ENCODE results near the gene ASB3. TPM values are rescaled to one million over a fixed set of nuclear protein-coding genes. Genes with fewer than 3 reads are reported as not detected.

The ASB3 gene
- polyA plus RNA-seq, 1 donor (not counting 4 experiments of a cell fraction or from before 2014, with no cell fraction given) = 16.6 TPM

- peaks cover 0 to 2% of the 10 kb centered on the region in 2 experiments for H3K36me3 ChIP-seq (ENCODE audit: control insufficient read depth in 2 of 2, extremely low read depth in 1 of 2, insufficient read depth in 2 of 2, low read length in 2 of 2)
- TF ChIP-seq EZH2 (IDR thresholded peaks at IDR 0.05; ENCODE audit: low read length) = no peak
- no peak for TF ChIP-seq CTCF (optimal IDR thresholded peaks at IDR 0.05 in 1 of 3, IDR thresholded peaks at IDR 0.05 in 1 of 3, conservative IDR thresholded peaks at IDR 0.05 in 1 of 3; ENCODE audit: extremely low read depth in 1 of 3, insufficient read depth in 2 of 3, low read length in 3 of 3)
- H3K27me3 ChIP-seq (ENCODE audit: control insufficient read depth, extremely low read depth, insufficient read depth, low read length) = no peaks in the 10 kb centered on the region
- FAIRE-seq (no peak), DNase-seq (ENCODE audit: low read depth, low spot score) (no peak)
- H4K20me1 ChIP-seq (ENCODE audit: control insufficient read depth, extremely low read depth, insufficient read depth, low read length) = no peaks in the 10 kb centered on the region
- no peaks in the 10 kb centered on the region for H3K9me1 ChIP-seq (ENCODE audit: control insufficient read depth, extremely low read depth, insufficient read depth, low read length)
- H3K27ac ChIP-seq (ENCODE audit: control insufficient read depth, insufficient read depth, low read length) = no peak overlapping the region
- dilution Hi-C loops (cut with MboI; ENCODE audit: extremely low pct_ligation_motif_present, low sequenced_read_pairs) = no loop called here
- H3K9ac ChIP-seq (ENCODE audit: control insufficient read depth, extremely low read depth, insufficient read depth, low read length) = no peak overlapping the region
- H3K9me3 ChIP-seq (ENCODE audit: control insufficient read depth, low read depth, low read length) = no peaks in the 10 kb centered on the region
- no peaks in the 10 kb centered on the region for H3K4me1 ChIP-seq (ENCODE audit: control insufficient read depth, extremely low read depth, insufficient read depth, low read length)
- no peak overlapping the region for H3K4me3 ChIP-seq (ENCODE audit: control insufficient read depth in 2 of 3, extremely low read depth in 1 of 3, insufficient read depth in 2 of 3, low read depth in 1 of 3, low read length in 3 of 3)
- no peak overlapping the region for H2AFZ ChIP-seq (ENCODE audit: control insufficient read depth, low read length)
- H3K4me2 ChIP-seq (ENCODE audit: control insufficient read depth, extremely low read depth, insufficient read depth, low read depth, low read length) = no peak overlapping the region
- H3K79me2 ChIP-seq (ENCODE audit: control insufficient read depth, insufficient read depth, low read length) = no peaks in the 10 kb centered on the region
Measured at GRCh38 chr2:53715568-53715967, 71.2 kb downstream of the ASB3 start.

GRCh38 chr2:53711271-53711780 lies 75.4 kb downstream of the ASB3 start:
- dilution Hi-C loops (cut with MboI; ENCODE audit: extremely low pct_ligation_motif_present, low sequenced_read_pairs) = no loop called here
- Histone ChIP-seq H3K4me1 (ENCODE audit: control insufficient read depth, extremely low read depth, insufficient read depth, low read length) (no peaks in the 10 kb centered on the region), H3K9ac (ENCODE audit: control insufficient read depth, extremely low read depth, insufficient read depth, low read length) (no peak overlapping the region), H3K79me2 (ENCODE audit: control insufficient read depth, insufficient read depth, low read length) (no peaks in the 10 kb centered on the region), H3K27me3 (ENCODE audit: control insufficient read depth, extremely low read depth, insufficient read depth, low read length) (no peaks in the 10 kb centered on the region), H3K4me2 (ENCODE audit: control insufficient read depth, extremely low read depth, insufficient read depth, low read depth, low read length) (no peak overlapping the region), H3K27ac (ENCODE audit: control insufficient read depth, insufficient read depth, low read length) (no peak overlapping the region), H2AFZ (ENCODE audit: control insufficient read depth, low read length) (no peak overlapping the region), H3K36me3 (ENCODE audit: control insufficient read depth in 2 of 2, extremely low read depth in 1 of 2, insufficient read depth in 2 of 2, low read length in 2 of 2) (peaks cover 2 to 4% of the 10 kb centered on the region in 2 experiments), H3K9me3 (ENCODE audit: control insufficient read depth, low read depth, low read length) (peaks cover 8% of the 10 kb centered on the region), H3K4me3 (ENCODE audit: control insufficient read depth in 2 of 3, extremely low read depth in 1 of 3, insufficient read depth in 2 of 3, low read depth in 1 of 3, low read length in 3 of 3) (no peak overlapping the region), H3K9me1 (ENCODE audit: control insufficient read depth, extremely low read depth, insufficient read depth, low read length) (no peaks in the 10 kb centered on the region), H4K20me1 (ENCODE audit: control insufficient read depth, extremely low read depth, insufficient read depth, low read length) (no peaks in the 10 kb centered on the region)
- no peak for FAIRE-seq
- TF ChIP-seq CTCF (optimal IDR thresholded peaks at IDR 0.05 in 1 of 3, IDR thresholded peaks at IDR 0.05 in 1 of 3, conservative IDR thresholded peaks at IDR 0.05 in 1 of 3; ENCODE audit: extremely low read depth in 1 of 3, insufficient read depth in 2 of 3, low read length in 3 of 3) = no peak
- no peak for TF ChIP-seq EZH2 (IDR thresholded peaks at IDR 0.05; ENCODE audit: low read length)
- no peak for DNase-seq (ENCODE audit: low read depth, low spot score)

Data from keratinocyte (primary cell).